AG08395 (cell line): ENCODE data around the gene SLC6A20.

ENCODE experiments used
- DNase-seq: peaks from one replicate; pipeline ENCODE4 v3.0.0; 2012; ENCODE audit warnings: mixed read lengths, low spot score

The SLC6A20 gene

GRCh38 chr3:45719655-45720487 is 76.5 kb downstream of the SLC6A20 start:
- no peak for DNase-seq

- no peak for DNase-seq
Measured at GRCh38 chr3:45716790-45717336, 79.5 kb downstream of the SLC6A20 start.

- DNase-seq = no peak
Measured at GRCh38 chr3:45715945-45716344, 80.4 kb downstream of the SLC6A20 start.

- peak; percentile 19 for DNase-seq
Measured at GRCh38 chr3:45712434-45713110, 83.8 kb downstream of the SLC6A20 start.

- DNase-seq = no peak
Measured at GRCh38 chr3:45711931-45712330, 84.4 kb downstream of the SLC6A20 start.

GRCh38 chr3:45705839-45706808 is 90.2 kb downstream of the SLC6A20 start:
- DNase-seq = no peak
